ENCODE measurements around the gene NQO2.

NQO2 gene

GRCh38 chr6:2976571-2977085, 23.1 kb upstream of the NQO2 start:
- TF ChIP-seq, protein P1, sequence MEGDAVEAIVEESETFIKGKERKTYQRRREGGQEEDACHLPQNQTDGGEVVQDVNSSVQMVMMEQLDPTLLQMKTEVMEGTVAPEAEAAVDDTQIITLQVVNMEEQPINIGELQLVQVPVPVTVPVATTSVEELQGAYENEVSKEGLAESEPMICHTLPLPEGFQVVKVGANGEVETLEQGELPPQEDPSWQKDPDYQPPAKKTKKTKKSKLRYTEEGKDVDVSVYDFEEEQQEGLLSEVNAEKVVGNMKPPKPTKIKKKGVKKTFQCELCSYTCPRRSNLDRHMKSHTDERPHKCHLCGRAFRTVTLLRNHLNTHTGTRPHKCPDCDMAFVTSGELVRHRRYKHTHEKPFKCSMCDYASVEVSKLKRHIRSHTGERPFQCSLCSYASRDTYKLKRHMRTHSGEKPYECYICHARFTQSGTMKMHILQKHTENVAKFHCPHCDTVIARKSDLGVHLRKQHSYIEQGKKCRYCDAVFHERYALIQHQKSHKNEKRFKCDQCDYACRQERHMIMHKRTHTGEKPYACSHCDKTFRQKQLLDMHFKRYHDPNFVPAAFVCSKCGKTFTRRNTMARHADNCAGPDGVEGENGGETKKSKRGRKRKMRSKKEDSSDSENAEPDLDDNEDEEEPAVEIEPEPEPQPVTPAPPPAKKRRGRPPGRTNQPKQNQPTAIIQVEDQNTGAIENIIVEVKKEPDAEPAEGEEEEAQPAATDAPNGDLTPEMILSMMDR (IDR thresholded peaks at IDR 0.05; ENCODE audit: borderline replicate concordance, insufficient read depth, low read depth, low read length) = no peak
- H3K4me3 ChIP-seq (ENCODE audit: low read depth, low read length) = no peak overlapping the region

DNA sequence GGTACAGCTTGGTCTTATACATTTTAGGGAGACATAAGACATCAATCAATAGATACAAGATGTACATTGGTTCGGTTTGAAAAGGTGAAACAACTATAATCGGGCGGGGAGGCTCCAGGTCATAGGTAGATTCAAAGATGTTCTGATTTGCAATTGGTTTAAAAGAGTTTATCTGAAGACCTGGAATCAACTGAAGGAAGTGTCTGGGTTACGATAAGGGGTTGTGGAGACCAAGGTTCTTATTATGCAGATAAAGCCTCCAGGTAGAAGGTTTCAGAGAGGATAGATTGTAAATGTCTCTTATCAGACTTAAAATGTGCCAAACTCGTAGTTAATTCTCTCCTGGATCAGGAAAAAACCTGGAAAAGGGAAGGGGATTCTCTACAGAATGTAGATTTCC, 22.4 kb upstream of the NQO2 start:
- H3K4me3 ChIP-seq (ENCODE audit: low read depth, low read length) = no peak overlapping the region

DNA sequence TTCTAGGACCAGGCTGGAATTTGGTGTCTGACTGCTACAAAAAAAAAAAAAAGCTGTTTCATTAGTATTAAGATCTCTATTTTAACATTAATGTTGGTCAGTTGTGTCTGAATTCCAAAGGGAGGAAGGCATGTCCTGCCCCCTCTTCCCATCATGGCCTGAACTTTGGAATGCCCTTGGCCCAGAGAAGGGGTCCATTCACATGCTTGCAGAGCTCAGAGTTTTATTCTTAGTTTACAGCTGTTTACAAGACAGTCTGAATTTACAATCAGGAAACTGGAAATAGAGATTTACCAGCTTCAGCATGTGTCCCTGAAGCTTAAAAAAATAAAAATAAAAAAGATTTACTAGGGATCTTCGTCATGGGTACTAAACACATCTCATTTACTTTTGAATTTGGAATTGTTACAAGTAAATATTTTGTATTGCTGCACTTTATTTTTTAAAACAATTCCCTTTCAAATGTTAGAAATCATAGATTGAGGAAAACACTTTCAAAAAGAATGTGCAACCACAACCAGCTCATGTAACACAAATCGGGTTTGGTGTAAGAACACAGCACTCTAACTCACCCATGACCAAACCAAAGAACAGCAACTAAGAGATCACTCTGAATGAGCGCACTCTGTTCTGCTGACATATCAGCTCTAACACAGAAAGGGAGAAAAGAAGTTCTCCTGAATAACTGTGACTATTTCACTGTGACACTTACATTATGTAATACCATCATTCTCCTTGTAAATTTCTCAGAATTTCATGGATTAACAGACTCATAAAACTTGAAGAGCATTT, 21.7 kb upstream of the NQO2 start:
- TF ChIP-seq, protein P1 (IDR thresholded peaks at IDR 0.05; ENCODE audit: borderline replicate concordance, insufficient read depth, low read depth, low read length) = no peak
- no peak overlapping the region for H3K4me3 ChIP-seq (ENCODE audit: low read depth, low read length)

More for the DNA sequence above, 22.4 kb upstream of the NQO2 start:
- TF ChIP-seq, protein P1 (IDR thresholded peaks at IDR 0.05; ENCODE audit: borderline replicate concordance, insufficient read depth, low read depth, low read length) = no peak

- H3K4me3 ChIP-seq (ENCODE audit: low read depth, low read length) = no peak overlapping the region
- TF ChIP-seq, protein P1 (IDR thresholded peaks at IDR 0.05; ENCODE audit: borderline replicate concordance, insufficient read depth, low read depth, low read length) = no peak
Observed at GRCh38 chr6:2978923-2979322, 20.8 kb upstream of the NQO2 start.

- TF ChIP-seq, protein P1 (IDR thresholded peaks at IDR 0.05; ENCODE audit: borderline replicate concordance, insufficient read depth, low read depth, low read length) = no peak
- H3K4me3 ChIP-seq (ENCODE audit: low read depth, low read length) = no peak overlapping the region
Observed at GRCh38 chr6:2979819-2980464, 19.8 kb upstream of the NQO2 start.

GRCh38 chr6:2980465-2980855, 19.2 kb upstream of the NQO2 start:
- H3K4me3 ChIP-seq (ENCODE audit: low read depth, low read length) = no peak overlapping the region
- TF ChIP-seq, protein P1 (IDR thresholded peaks at IDR 0.05; ENCODE audit: borderline replicate concordance, insufficient read depth, low read depth, low read length) = no peak

Data from GM12875 (cell line).